Measurements from ENCODE around the gene TGM3.

The TGM3 gene

GRCh38 chr20:2285193-2285592, 10.6 kb upstream of the TGM3 start:
- DNase-seq (ENCODE audit: low read depth): no peak

GRCh38 chr20:2285613-2286012, 10.2 kb upstream of the TGM3 start:
- DNase-seq (ENCODE audit: low read depth): no peak

GRCh38 chr20:2287504-2287903, 8.3 kb upstream of the TGM3 start:
- DNase-seq (ENCODE audit: low read depth): no peak

GRCh38 chr20:2289475-2289874, 6.3 kb upstream of the TGM3 start:
- DNase-seq (ENCODE audit: low read depth): no peak

DNA sequence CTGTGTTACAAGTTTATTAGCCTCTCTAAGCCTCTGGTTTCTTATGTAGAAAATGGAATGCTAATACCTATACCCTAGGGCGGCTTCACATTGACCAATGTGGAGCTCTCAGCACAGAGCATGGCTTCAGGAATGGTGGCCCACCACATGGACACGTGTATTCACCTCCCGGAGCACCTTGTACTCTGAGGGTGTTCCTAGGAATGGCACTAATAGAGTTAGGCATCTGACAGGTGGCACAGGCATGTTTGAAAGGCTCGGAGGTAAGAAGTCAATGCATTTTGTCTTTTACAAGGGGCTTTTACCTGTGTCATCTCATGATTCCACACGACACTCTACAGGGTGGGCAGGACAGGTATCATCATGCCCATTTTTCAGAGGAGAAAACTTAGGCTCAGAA, 5.3 kb upstream of the TGM3 start:
- no peak for DNase-seq (ENCODE audit: low read depth)

GRCh38 chr20:2292416-2293110, 3.2 kb upstream of the TGM3 start:
- DNase-seq (ENCODE audit: low read depth): no peak

- DNase-seq (ENCODE audit: low read depth): no peak
These were observed 2.3 kb upstream of the TGM3 start for GRCh38 chr20:2293486-2293885.

DNA sequence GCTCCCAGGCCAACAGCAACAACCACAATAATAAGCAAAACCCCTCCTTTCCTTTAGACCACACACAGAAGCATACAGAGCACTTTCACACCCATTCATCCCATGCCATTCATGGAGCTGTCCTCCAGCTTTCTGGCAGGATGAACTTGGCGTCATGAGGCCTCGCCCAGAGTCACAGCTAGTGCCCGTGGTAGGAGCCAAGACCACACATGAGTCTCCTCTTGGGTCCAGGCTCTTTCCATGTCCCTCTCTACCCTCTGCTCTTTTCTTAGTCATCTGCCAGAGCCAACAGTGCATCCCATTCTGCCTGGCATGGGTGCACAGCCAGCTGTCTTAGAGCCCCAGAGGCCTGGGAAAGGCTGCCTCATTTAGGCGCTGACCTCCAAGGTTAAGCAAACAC, 1.8 kb upstream of the TGM3 start:
- no peak for DNase-seq (ENCODE audit: low read depth)

DNA sequence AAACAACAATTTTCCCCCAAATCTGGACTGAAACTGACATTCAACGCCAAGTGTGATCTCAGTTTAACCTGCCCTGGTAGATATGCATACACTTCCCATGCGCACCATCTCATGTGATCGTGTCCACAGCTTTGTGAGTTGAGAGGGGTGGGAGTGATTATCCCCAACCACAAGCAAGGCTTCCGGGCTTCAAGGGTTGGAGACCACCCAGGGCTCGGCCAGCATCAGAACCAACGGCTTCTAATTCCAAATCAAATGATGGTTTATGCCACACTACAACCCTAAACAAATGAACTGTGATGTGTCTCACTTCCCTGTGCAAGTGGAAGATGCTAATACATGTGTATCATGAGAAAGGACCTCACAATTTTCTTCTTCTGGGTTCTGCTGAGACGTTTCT, 515 bp upstream of the TGM3 start:
- no peak for DNase-seq (ENCODE audit: low read depth)

- no peak for DNase-seq (ENCODE audit: low read depth)
These were observed 939 bp downstream of the TGM3 start for GRCh38 chr20:2296524-2297356.

DNA sequence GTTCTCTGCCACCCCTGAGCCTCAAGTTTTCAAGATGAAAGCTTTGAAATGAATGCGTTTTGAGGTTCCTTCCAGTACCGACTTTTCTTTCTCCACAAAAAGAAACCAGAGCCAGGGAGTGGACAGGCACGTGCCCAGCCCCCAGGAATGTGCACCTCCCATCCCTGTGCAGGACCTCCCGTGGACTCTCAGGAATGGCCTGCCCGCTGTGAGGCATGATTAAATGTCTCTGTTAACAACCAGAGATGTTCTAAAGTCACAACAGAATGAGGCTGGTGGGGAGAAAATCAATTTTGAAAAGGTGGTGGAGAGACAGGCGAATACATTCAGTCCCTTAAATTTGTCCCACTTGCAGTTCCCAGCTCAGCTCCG, 1.5 kb downstream of the TGM3 start:
- DNase-seq (ENCODE audit: low read depth): no peak

- DNase-seq (ENCODE audit: low read depth): no peak
These were observed 2.3 kb downstream of the TGM3 start for GRCh38 chr20:2298116-2298515.

DNA sequence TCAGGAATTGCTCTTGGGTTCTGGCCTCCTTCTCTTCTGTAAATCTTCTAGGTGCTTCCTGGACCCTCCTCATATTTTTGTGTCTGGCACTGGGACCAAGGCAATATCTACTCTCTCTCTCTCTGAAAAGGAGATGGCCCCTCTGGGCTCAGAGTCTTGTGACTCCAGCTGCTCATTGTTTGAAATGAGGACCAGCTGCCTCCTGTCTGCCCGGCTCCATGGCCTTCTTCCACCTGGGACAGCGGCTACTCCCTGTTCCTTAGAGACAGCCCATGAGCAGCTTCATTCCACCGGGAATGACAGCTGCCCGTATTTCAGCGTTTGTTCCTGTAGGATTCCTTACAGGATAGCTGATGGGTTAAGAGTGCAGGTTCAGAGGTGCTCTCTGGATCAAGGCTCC, 2.9 kb downstream of the TGM3 start:
- DNase-seq (ENCODE audit: low read depth): no peak

- no peak for DNase-seq (ENCODE audit: low read depth)
These were observed 3.5 kb downstream of the TGM3 start for GRCh38 chr20:2299301-2299700.

GRCh38 chr20:2300002-2300401, 4.2 kb downstream of the TGM3 start:
- DNase-seq (ENCODE audit: low read depth): no peak

GRCh38 chr20:2300420-2300819, 4.6 kb downstream of the TGM3 start:
- no peak for DNase-seq (ENCODE audit: low read depth)

- DNase-seq (ENCODE audit: low read depth): no peak
These were observed 5.4 kb downstream of the TGM3 start for GRCh38 chr20:2301164-2301622.

DNA sequence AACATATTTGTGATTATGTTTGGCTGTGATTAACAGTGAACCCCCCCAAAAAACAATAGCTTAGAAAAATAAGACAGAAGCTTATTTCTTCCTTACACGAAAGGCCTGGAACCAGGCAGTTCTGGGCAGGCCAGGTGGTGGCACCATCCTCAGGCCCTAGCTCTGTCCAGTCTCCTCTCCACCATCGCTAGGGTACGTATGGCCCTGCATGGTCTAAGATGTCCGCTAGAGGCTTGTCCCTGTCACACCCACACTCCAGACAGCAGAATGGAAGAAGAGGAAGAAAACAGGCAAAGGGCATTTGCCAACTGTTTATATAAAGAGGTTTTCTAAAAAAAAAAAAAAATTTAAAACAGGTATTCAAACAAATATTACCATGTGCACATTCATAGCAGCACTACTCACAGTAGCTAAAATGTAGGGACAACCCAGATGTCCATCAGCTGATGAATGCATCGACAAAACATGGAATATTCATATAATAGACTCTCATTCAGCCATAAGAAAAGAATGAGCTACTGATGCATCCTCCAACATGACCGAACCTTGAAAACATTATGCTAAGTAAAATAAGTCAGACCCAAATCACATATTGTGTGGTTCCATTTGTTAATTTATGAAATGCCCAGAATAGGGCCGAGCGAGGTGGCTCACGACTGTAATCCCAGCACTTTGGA, 6.7 kb downstream of the TGM3 start:
- no peak for DNase-seq (ENCODE audit: low read depth)

DNA sequence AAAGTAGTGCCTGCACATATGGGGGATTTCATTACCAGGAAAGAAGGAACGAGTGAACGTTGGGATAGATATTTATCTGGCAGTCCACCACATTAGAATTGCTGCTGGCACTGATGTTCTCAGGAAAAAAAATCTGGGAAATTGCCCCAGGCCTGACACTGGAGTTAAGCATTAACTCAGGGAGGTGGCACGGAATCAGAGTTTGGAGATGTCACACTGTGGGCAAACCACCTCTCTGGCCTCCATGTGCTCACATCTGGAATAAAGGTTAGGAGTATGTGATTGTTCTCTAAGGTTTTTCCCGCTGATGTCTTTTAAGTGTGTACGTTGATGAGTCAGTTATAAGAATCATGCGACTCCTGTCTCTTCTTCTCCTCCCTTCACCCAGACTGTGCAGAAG, 7.9 kb downstream of the TGM3 start:
- DNase-seq (ENCODE audit: low read depth): no peak

DNA sequence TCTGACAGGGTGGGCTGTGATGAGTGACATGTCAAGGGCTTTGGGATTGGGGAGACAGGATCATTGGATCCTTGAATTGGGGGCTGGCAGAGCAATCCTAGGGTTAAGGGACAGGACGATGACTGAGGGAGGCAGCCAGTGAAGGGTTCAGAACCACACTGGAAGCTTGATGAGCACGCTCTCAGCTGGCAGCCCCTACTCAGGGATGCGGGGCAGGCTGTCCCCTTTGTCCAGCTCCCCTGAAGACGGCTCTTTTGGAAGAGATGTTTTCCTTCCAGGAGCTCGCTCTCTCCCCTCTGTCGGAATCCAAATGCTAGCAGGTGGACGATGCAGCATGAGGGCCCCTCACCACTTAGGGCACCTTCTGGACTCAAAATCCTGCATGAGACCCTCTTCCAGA, 8.4 kb downstream of the TGM3 start:
- DNase-seq (ENCODE audit: low read depth): no peak

GRCh38 chr20:2305029-2305428, 9.2 kb downstream of the TGM3 start:
- no peak for DNase-seq (ENCODE audit: low read depth)

GRCh38 chr20:2305479-2305878, 9.7 kb downstream of the TGM3 start:
- no peak for DNase-seq (ENCODE audit: low read depth)

DNA sequence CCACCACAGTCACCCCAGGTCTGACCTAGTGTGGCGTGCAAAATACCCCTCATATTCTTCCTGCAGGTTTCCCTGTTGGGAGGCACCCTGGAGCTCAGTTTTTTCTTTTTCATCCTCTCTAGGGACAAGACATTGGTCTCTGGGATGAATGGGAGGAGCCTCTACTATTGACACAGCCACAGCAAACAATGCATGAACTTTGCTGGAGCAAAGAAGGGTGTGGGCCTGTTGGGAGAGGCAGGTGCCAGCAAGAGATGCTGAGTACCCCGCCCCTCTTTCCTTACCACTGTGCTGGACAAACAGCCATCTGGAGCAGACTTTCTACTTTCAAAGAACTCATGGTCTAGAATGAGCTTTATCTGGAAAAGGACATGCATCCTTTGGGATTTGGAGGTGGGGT, 10.1 kb downstream of the TGM3 start:
- no peak for DNase-seq (ENCODE audit: low read depth)
